Stimulated activated CD8-positive, alpha-beta memory T cell treated with anti-CD3 and anti-CD28 coated beads, Interleukin-12 subunit alpha, Interleukin-12 subunit beta, amount 100 ng/mL, for 1 hour (primary cell): ENCODE data around the gene RETN.
A peak's percentile ranks its signal among the peaks of the same experiment; 100 is the strongest.

ENCODE experiments used
- DNase-seq: peaks from one replicate; pipeline ENCODE4 v3.0.0-alpha.2; 2020; ENCODE audit warnings: low read depth

Gene RETN

DNA sequence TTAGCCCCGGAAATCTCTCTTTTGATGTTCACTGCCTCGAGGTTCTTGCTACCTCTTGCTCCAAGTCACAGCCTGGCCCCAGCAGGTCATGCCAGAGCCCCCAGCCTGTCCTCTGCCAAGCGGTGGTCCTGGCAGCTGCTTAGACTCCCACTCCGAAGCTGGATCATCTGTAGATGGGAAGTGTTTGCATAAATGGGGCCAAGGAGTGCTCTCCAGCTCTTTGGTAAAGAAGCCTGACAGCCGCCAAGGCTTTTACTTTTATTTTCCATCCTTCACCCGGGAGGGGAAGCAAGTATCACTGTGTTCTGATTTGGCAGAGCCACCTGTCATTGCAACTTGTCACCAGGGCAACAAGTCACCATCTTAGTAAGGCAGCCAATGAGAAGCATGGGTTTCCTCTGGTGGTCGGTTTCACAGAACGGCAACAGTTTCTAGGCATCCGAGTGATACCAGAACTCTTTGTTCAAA is 10.6 kb upstream of the RETN start:
- DNase-seq = no peak

- DNase-seq = no peak
These were observed 6.9 kb upstream of the RETN start for GRCh38 chr19:7661744-7662538.

- DNase-seq = no peak
These were observed 6.2 kb upstream of the RETN start for GRCh38 chr19:7662657-7663056.

DNA sequence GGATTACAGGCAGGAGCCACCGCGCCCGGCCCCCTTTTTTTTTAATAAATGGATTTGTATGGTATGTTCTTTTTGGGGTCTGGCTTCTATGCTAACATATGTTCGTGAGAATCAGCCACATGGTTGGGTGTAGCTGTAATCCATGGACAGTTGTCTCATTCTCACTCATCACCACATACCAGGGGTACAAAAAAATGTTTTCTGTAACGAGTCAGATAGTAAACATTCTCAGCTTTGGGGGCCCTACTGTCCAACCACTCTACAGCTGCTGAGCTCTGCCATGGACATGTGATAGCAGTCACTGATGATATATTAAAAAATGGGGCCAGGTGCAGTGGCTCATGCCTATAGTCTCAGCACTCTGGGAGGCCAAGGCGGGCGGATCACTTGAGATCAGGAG is 5.1 kb upstream of the RETN start:
- DNase-seq = no peak

GRCh38 chr19:7665076-7665475 is 3.8 kb upstream of the RETN start:
- no peak for DNase-seq

DNA sequence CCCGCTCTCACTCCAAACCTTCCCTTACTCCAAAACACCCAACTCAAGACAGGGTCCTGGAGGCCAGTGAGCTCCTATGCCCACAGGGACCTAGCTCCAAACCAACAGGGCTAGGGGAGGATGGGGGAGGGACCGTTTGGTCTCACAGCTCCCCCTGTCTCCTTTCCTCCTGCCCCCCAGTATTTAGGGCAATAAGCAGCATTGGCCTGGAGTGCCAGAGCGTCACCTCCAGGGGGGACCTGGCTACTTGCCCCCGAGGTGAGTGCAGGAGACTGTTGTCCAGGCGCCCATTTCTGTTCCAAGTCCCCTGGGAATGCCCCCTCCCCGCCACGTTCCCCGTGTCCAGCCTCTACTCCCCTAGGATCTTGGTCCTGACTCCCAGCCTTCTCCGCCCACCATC is 792 bp downstream of the RETN start:
- no peak for DNase-seq

- DNase-seq = no peak
These were observed 1.4 kb downstream of the RETN start for GRCh38 chr19:7670150-7670783.

GRCh38 chr19:7670790-7671189 is 1.9 kb downstream of the RETN start:
- no peak for DNase-seq

- DNase-seq = no peak
These were observed 3.7 kb downstream of the RETN start for GRCh38 chr19:7672522-7672921.

DNA sequence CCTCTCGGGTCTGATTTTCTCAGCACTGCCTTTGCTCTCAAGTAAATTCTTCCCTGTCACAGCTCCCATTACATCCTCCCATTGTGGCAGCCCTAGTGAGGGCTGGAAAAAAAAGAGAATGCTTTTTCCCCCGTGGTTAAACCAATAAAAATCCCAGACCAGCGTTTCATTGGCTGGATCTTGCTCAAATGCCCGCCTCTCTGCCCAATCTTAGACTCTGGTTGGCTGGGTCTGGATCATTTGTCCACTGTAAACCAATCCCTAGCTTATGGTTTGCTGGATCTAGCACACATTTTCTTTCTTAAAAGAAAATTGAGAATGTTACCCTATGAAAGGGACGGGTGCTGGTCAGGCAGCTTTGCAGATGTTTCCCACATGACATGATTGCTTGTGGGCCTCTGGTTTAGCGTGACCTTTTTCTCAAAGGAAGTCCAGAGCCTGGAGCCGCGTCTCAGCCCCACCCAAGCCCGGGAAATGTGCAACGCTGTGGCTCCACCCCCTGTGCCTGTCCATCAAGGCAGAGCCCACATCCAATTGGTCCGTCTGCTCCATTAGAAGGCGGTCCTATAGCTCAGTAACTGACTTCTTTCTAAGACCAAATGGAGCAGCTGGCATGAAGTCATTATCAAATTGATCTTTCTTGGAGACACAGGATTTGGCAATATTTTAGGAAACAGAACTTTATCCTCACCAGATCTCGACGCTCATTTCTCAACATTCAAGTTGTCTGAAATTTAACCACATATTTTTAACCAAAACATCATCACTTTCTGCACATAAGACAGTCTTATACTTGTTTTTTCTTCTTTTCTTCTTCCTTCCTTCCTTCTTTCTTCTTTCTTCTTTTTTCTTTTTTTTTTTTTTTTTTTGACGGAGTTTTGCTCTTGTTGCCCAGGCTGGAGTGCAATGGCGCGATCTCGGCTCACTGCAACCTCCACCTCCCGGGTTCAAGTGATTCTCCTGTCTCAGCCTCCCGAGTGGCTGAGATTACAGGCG is 5.5 kb downstream of the RETN start:
- DNase-seq = no peak

DNA sequence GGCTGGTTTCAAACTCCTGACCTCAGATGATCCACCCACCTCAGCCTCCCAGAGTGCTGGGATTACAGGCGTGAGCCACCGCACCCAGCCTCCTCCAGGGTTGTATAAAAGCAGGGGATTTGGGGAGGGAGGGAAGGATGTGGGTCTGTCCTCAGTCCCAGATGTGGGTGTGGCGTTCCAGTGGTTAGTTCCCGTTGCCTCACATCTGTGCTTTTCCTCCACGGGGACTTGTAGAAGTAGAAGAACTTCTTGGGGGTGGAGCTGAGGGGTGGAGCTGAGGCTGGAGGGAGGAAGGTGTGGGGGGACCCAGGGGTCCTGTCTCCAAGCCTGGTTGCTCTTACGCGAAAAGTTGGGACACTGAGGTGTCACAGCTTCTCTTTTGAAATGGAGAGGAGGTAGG is 7.5 kb downstream of the RETN start:
- DNase-seq = no peak

- DNase-seq = no peak
These were observed 8.0 kb downstream of the RETN start, which contains the start of gene MCEMP1 for GRCh38 chr19:7676854-7677253. Gene MCEMP1 (plus strand): TSS chr19:7677090. CDS start chr19:7677121, 31 bp downstream.

DNA sequence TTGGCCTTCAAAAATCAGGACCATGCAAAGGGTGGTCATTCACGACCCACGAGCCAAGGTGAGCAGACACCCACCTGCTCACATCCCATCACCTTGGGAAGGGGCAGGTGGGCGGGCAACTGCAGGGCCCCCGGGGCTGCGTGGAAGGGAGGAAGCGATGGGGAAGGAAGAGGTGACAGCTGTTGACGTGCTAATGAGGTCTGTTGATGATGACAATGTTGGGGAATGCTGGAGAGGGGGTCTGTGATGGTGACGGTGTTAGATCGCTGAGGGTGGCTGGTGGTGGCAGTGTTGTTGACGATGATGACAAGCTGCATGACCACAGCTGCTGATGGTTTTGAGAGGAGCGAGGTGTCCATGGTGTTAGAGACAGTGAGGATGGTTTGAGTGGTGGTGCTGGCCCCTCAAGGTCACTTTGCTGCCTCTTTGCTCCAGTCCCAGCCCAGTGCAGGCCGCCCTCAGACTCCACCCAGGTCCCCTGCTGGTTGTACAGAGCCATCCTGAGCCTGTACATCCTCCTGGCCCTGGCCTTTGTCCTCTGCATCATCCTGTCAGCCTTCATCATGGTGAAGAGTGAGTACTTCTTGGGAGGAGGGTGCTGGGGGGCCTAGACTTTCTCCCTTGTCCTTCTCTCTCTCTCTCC is 8.9 kb downstream of the RETN start:
- DNase-seq = no peak

DNA sequence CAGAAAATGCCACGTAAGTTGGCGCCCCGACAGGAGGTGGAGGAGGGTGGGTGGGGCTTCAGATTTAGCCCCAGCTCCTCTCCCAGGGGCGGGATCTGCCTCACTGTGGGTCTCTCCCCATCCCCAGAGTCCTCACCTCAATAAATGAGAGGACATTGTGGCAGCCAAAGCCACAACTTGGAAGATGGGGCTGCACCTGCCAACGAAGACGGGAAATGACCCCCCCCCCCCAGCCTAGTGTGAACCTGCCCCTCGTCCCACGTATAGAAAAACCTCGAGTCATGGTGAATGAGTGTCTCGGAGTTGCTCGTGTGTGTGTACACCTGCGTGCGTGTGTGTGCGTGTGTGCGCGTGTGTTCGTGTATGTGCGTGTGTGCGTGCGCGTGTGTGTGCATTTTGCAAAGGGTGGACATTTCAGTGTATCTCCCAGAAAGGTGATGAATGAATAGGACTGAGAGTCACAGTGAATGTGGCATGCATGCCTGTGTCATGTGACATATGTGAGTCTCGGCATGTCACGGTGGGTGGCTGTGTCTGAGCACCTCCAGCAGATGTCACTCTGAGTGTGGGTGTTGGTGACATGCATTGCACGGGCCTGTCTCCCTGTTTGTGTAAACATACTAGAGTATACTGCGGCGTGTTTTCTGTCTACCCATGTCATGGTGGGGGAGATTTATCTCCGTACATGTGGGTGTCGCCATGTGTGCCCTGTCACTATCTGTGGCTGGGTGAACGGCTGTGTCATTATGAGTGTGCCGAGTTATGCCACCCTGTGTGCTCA is 10.3 kb downstream of the RETN start:
- peak; percentile 50 for DNase-seq

DNA sequence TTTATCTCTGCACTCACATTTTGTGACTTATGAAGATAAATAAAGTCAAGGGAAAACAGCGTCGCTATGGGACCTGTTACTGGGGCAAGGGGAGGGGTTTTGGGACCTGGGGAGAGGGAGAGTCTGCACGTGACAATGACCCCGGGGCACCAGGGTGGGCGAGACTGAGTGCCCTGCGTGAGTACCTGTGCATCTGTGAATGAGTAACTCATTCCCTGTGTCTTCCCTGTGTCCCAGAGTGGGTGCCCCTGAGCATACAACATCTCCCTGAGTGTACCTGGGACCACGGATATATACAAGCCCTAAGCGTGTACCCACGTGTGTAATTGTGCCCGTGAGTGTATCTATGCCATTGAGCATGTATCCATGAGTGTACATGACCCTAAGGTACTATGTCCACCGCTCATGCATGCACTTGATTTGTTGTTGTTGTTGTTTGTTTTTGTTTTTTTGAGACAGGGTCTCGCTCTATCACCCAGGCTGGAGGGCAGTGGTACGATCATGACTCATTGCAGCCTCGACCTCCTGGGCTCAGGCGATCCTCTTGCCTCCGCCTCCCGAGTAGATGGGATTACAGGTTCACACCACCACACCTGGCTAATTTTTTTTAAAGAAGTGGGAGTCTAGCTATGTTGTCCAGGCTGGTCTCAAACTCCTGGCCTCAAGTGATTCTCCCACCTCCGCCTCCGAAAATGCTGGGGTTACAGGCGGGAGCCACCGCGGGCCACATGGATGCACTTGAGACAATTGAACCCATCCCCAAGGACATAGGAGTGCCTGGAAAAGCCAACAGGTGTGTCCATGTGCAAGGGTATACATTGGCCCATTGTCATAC is 11.1 kb downstream of the RETN start:
- no peak for DNase-seq

DNA sequence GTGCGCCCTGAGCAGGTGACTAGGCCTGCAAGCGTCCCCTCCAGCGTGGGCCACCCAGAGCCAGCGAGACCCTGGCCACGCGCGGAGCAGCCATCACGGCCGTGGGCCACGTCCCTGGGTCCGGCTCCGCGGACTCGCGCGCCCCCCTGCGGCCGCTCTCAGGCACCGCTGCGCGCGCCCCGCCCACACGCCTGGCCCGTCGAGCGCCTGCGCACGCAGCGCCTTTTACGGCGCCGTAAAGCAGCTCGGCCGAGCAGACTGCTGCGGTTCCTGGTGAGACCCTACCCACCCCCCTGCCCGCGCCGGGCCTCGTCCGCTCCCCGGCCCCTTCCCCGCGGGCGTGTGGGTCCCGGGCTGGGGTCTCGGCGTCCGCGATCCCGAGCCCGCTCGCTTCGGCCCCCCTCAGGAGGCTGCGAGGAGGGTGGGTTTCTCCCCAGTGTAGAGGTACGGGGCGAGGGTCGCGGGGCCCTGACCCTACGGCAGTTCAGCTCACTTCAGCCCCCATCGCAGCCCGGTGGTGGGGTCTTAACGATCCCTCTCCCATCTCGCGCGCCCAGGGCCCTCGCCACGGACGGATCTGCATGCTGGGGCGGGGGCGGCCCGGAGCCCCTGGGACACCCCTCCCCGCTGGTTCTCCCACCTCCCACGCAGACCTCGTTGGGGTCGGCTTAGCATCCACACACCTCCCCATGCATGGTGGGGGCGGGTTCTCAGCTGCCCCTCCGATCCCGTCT is 11.9 kb downstream of the RETN start, which contains the start of gene TRAPPC5:
TRAPPC5 (plus strand) TSS at position 228 of the 734 bp plus-strand sequence. CDS start 1,421 bp downstream, outside the sequence.
- peak; percentile 68 for DNase-seq

DNA sequence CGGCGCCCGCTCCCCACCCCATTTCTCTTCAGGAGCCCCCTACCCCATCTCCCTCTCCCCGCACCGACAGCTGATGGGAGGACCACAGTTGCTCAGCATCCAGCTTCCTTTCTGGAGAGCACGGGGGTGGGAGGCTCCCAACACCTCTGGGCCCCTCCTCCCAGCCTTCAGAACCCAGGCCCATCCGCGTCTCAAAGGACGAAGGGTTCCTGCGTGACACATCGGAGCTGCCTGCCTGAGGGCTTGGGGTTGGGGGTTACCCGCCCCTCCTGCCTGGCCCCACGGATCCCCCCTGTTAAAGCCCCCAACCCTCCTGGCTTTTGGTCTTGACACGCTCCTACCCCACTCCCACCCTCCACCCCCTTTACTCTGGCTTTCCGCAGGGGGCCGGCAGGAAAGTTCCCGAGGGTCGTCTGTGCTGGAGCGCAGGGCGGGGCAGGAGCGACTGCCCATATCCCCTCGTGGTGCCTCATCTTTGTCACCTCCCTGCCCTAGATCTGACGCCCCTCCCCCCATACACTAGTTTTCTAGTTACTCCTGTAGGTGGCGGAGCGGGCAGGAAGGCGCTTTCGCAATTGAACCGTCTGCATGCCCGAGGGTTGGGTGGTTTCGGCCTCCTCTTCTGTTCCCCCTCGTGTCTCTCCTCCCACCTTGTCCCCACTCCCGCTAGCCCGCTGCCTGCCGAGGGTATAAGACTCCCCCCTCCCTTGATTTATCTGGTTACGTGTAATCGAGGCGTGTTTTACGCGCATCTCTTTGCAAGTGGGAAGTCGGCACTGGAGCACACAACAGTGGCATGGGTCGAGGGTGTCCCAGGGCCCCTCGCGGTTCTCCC is 12.7 kb downstream of the RETN start:
- DNase-seq = peak; percentile 73

GRCh38 chr19:7682175-7682855 is 13.5 kb downstream of the RETN start:
- no peak for DNase-seq
